Stimulated activated CD8-positive, alpha-beta memory T cell treated with anti-CD3 and anti-CD28 coated beads, Interleukin-12 subunit alpha, Interleukin-12 subunit beta, amount 100 ng/mL, for 1 hour (primary cell): ENCODE measurements around the gene CGN.

Source experiments
- DNase-seq: peaks from one replicate; pipeline ENCODE4 v3.0.0-alpha.2; 2020; ENCODE audit warnings: low read depth

The CGN gene

DNA sequence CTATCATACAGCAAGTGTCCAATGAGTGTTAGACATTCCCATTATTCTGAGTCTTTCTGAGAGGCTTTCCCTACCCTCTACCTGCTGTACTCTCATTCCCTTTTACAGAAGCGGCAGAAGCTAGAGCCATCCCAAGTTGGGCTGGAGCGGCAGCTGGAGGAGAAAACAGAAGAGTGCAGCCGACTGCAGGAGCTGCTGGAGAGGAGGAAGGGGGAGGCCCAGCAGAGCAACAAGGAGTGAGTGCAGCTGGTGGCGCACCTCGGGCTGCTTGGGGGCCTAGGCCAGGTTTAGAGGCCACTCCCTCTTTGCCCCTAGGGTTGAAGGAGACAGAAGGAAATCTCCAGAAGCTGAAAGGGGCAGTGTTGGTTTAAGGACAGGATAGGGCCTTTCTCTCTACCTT lies 12.1 kb downstream of the CGN start:
- no peak for DNase-seq

GRCh38 chr1:151524736-151525135 lies 13.5 kb downstream of the CGN start:
- no peak for DNase-seq

GRCh38 chr1:151526735-151527525 lies 15.7 kb downstream of the CGN start:
- no peak for DNase-seq

DNA sequence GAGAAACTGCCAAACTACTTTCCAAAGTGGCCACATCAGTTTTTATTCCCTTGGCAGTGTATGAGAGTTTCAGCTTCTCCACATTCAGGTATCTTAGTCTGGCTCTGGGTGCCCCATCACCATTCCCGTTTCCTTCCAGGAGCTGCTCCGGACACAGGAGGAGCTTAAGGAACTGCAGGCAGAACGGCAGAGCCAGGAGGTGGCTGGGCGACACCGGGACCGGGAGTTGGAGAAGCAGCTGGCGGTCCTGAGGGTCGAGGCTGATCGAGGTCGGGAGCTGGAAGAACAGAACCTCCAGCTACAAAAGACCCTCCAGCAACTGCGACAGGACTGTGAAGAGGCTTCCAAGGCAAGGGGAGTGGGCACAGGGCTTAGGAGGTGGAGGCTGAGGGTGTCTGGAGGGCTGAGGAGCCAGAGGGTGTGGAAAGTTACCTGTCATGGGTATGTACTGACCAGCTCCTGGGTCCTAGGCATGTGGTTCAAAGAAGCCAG lies 18.1 kb downstream of the CGN start:
- no peak for DNase-seq

GRCh38 chr1:151529781-151530180 lies 18.6 kb downstream of the CGN start:
- DNase-seq, result no peak

DNA sequence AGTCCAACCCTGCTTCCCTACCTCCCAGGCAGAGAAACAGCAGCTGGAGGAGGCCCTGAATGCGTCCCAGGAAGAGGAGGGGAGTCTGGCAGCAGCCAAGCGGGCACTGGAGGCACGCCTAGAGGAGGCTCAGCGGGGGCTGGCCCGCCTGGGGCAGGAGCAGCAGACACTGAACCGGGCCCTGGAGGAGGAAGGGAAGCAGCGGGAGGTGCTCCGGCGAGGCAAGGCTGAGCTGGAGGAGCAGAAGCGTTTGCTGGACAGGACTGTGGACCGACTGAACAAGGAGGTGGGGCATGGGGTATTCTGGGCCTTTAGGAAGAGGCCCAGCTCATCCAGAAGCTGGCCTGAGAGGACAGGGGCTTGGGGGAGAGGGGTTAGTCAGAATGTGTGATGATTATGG lies 19.3 kb downstream of the CGN start:
- DNase-seq, result no peak

GRCh38 chr1:151533870-151534269 lies 22.7 kb downstream of the CGN start:
- no peak for DNase-seq

DNA sequence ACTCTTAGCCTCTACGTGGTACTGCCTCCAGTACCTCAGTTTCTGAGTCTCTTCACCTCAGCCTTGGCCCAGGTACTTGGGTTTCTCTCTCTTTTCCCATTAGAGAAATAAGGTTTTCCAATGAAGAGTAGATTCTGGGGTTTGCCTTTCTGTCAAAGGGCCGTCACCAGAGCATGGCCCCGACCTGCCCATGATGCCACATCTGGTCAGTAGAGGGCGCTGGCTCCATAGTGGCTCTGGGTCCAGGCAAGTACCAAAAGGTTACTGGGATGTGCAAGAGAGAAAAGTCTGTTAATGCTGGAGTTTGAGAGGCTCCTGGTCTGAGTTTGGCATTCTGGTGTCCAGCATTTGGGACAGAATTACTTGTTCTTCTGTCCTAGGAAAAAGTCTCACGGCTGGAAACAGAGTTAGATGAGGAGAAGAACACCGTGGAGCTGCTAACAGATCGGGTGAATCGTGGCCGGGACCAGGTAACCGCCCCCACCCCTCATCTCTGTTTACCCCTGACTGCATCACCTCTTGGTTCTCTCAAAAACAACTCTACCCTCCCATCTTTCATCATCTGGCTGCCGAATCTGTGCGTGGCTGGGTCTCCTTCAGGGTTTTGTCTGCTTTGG lies 23.6 kb downstream of the CGN start:
- peak; percentile 63 for DNase-seq

GRCh38 chr1:151535326-151536271 lies 24.4 kb downstream of the CGN start:
- DNase-seq, result no peak

- DNase-seq, result no peak
These were observed 25.3 kb downstream of the CGN start for GRCh38 chr1:151536499-151536898.

- no peak for DNase-seq
These were observed 25.9 kb downstream of the CGN start for GRCh38 chr1:151537112-151537511.

DNA sequence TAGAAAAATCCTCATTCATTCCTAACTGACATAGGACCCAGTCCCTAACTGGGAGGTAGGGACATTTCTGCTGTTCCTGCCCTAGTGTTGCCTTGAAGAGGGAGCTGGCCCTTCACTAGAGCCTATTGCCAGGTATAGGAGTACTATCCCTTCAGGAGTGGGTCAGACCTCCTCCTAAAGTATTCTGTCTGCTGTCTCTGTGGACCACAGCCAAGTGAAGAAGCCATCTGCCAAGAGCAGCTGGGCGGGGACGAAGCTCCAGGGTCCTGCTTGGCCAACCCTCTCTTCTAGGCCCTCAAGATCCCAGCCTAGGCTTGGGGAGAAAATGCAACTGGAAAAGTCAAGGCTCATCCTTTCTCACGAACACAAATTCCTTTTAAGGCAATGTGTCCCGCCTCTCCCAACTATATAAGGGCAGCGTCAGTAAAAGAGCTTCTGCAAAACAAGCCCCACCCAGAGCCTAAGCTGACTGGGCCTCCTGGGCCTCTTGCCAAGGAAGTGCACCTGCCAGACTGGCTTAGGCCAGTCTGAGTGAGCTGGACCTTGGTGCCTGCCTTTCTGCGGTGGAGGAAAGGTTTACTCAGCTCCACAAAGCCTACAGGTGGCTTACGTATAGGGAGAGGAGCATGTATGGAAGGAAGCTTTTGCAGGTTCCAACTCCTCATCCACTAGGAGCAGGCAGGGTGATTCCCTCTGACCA lies 28.3 kb downstream of the CGN start:
- no peak for DNase-seq

- DNase-seq, result peak; percentile 86
These were observed 29.1 kb downstream of the CGN start, which contains the start of gene TUFT1 for GRCh38 chr1:151540021-151540981. Gene TUFT1, plus strand, starts transcription at chr1:151540309. Its CDS starts 58 bp downstream, at chr1:151540367.

- no peak for DNase-seq
These were observed 29.8 kb downstream of the CGN start for GRCh38 chr1:151540982-151541377.

DNA sequence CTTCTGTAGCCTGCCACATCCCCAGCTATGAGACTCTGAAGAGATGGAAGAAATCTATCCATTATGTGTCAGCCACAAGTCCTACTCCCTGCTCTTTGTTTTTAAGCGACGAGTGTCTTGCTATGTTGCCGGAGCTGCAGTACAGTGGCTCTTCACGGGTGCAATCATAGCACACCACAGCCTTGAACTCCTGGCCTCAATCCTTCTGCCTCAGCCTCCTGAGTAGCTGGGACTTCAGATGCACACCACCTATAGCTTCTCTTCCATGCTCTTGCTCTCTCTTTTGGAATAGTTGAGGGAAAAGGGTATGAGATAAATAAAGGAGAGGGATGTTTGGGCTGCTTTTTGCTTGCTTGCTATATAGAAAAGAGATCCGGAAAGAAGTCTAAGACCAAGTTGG lies 30.6 kb downstream of the CGN start:
- no peak for DNase-seq

GRCh38 chr1:151542710-151543129 lies 31.5 kb downstream of the CGN start:
- no peak for DNase-seq

GRCh38 chr1:151545542-151545941 lies 34.4 kb downstream of the CGN start:
- no peak for DNase-seq

- no peak for DNase-seq
These were observed 35.1 kb downstream of the CGN start for GRCh38 chr1:151546011-151546925.

- DNase-seq, result no peak
These were observed 36.1 kb downstream of the CGN start for GRCh38 chr1:151547119-151547899.
